Umbilical cord (tissue), 2 donors: Measurements from ENCODE around the gene ASTN2. TPM values are rescaled to one million over a fixed set of nuclear protein-coding genes. Genes with fewer than 3 reads are reported as not detected.

Experiments
- DNase-seq: peaks from one replicate; pipeline ENCODE4 v3.0.0-alpha.2; 2015; ENCODE audit warnings: low spot score
- total RNA-seq: library from RNA; depleted of rRNA; stranded (reverse); fragments of >200 nt; gene quantifications from one replicate; pipeline ENCODE4 v1.2.3, GENCODE V29; 2014; ENCODE audit warnings: low replicate concordance; ENCODE audit not compliant: insufficient read depth

Gene ASTN2
- total RNA-seq, 1 donor from 2014 or later, result 7.0 TPM

GRCh38 chr9:116432051-116432450 lies 982.8 kb downstream of the ASTN2 start:
- DNase-seq, result no peak

- DNase-seq, result no peak
Observed at GRCh38 chr9:116430849-116431248, 984.0 kb downstream of the ASTN2 start.

GRCh38 chr9:116425244-116425643 lies 989.6 kb downstream of the ASTN2 start:
- DNase-seq, result no peak

- no peak for DNase-seq
Observed at GRCh38 chr9:116423149-116423548, 991.7 kb downstream of the ASTN2 start.

- DNase-seq, result no peak
Observed at GRCh38 chr9:116422119-116422979, 992.5 kb downstream of the ASTN2 start.

- DNase-seq, result no peak
Observed at GRCh38 chr9:116420993-116421538, 993.8 kb downstream of the ASTN2 start.

GRCh38 chr9:116419181-116419580 lies 995.7 kb downstream of the ASTN2 start:
- DNase-seq, result no peak

- DNase-seq, result no peak
Observed at GRCh38 chr9:116417464-116417863, 997.4 kb downstream of the ASTN2 start.

- DNase-seq, result no peak
Observed at GRCh38 chr9:116416421-116416820, 998.4 kb downstream of the ASTN2 start.

- no peak for DNase-seq
Observed at GRCh38 chr9:116414374-116414773, 1000.5 kb downstream of the ASTN2 start.

GRCh38 chr9:116411506-116411905 lies 1003.4 kb downstream of the ASTN2 start:
- no peak for DNase-seq

GRCh38 chr9:116409638-116410037 lies 1005.2 kb downstream of the ASTN2 start:
- DNase-seq, result no peak

GRCh38 chr9:116409129-116409528 lies 1005.7 kb downstream of the ASTN2 start:
- no peak for DNase-seq

- peak; percentile 83 for DNase-seq
Observed at GRCh38 chr9:116406469-116406868, 1008.4 kb downstream of the ASTN2 start.

GRCh38 chr9:116405321-116405720 lies 1009.5 kb downstream of the ASTN2 start:
- no peak for DNase-seq

- no peak for DNase-seq
Observed at GRCh38 chr9:116404228-116404627, 1010.6 kb downstream of the ASTN2 start.

GRCh38 chr9:116403171-116403570 lies 1011.7 kb downstream of the ASTN2 start:
- no peak for DNase-seq

GRCh38 chr9:116395699-116396037 lies 1019.2 kb downstream of the ASTN2 start:
- no peak for DNase-seq

GRCh38 chr9:116394894-116395698 lies 1019.8 kb downstream of the ASTN2 start:
- no peak for DNase-seq

GRCh38 chr9:116394070-116394469 lies 1020.8 kb downstream of the ASTN2 start:
- no peak for DNase-seq

- no peak for DNase-seq
Observed at GRCh38 chr9:116393198-116393597, 1021.7 kb downstream of the ASTN2 start.

- peak; percentile 40 for DNase-seq
Observed at GRCh38 chr9:116391306-116391900, 1023.5 kb downstream of the ASTN2 start.
